COLO668 (cell line): ENCODE data around the gene DNAJC25.
A peak's percentile ranks its signal among the peaks of the same experiment; 100 is the strongest.
"Not testable (repeated sequence)": the region's sequence is repeated elsewhere in the genome, so short reads cannot be mapped to it uniquely, and the experiment has no call there.

Experiments used
- DNase-seq: peaks from one replicate; lab custom pipeline; 2025; ENCODE audit not compliant: unreplicated experiment; lab: John Stamatoyannopoulos, UW

DNAJC25 gene

GRCh38 chr9:111631214-111631971, at the start of gene DNAJC25:
Gene DNAJC25 (plus strand): TSS chr9:111631334. CDS start chr9:111631408, 74 bp downstream.
- peak; percentile 97 for DNase-seq

GRCh38 chr9:111582888-111583287, 48.2 kb upstream of the DNAJC25 start:
- no peak for DNase-seq

DNA sequence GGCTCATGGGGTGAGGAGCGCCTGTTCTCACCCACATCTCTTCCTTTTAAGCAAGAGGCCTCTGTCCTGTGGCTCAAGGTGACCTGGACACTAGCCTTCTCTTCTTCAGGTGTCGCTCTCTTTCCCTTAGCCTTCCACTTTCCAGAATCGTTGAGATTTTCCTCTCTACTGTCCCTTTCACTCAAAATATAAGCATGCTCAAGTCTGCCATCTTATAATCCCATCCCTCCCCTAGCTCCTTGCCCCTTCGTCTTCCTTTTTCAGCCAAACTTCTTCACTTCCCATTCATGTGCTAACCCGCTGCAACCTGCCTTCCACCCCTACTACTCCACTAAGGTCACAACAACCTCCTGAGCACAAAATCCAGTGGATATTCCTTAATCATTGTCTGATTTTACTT, 44.8 kb upstream of the DNAJC25 start:
- DNase-seq = no peak

DNA sequence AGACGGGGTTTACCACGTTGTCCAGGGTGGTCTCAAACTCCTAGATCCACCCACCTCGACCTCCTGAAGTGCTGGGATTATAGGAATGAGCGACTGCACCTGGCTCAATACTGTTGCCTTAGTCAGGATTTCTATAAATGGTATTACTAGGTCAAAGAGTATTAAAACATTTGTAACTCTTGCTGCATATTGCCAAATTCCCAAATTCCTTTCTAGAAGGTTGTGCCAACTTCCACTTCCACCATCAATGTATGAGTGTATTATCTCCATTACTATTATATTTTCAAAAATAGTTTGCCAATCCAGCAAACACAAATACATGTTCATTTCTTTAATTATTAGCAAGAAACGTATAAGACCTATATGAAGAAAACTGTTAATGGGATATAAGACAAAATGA, 42.3 kb upstream of the DNAJC25 start:
- no peak for DNase-seq

DNA sequence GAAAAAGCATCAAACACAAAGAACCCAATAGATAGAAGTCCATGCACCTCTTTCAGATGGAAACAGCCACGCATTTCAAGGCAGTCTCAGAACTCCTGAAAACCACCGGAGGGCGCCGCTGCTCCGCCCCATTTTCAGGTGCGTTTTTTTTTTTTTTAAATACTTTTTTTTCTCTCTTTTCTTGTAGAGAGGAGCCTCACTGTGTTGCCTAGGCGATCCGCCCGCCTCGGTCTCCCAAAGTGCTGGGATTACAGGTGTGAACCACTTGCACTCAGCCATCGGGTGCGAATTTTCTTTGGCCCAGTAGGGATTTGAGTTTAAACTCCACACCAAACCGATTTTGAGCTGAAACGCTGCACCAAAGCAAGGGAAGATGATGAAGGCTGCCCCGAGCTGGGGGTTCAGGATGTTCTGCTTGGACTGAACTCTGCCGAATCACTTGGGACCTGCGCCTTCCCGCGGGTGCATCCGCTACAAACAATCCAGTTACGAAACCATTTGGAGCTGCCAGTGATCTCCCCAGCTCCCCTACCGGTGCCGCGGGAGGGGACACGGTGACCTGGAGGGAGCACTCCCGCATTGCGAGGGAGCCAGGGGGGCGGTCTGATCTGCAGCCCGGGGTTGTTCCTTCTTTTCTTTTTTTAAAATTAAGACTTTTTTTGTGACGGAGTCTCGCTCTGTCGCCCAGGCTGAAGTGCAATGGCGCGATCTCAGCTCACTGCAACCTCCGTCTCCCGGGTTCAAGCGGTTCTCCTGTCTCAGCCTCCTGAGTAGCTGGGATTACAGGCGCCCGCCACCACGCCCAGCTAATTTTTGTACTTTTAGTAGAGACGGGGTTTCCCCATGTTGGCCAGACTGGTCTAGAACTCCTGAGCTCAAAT, 33.0 kb upstream of the DNAJC25 start:
- peak; percentile 41 for DNase-seq

DNA sequence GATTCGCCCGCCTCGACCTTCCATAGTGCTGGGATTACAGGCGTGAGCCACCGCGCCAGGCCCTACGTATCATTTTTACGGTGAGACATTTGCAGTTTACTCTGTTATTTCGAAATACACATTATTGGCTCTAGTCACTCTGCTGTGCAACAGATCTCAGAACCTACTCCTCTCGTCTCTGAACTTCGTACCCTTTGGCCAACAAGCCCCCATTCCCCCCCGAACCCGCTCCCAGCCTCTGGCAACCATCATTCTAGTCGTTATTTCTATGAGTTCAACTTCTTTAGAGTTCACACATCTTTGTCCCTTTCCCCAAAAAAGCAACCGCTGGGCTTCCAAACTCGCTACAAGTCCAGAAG, 32.4 kb upstream of the DNAJC25 start:
- peak; percentile 10 for DNase-seq

GRCh38 chr9:111599092-111599954, 31.8 kb upstream of the DNAJC25 start, which contains the start of gene PTGR1:
Gene PTGR1 (minus strand): TSS chr9:111599647. CDS start chr9:111597422, 2,225 bp downstream.
- peak; percentile 64 for DNase-seq

DNA sequence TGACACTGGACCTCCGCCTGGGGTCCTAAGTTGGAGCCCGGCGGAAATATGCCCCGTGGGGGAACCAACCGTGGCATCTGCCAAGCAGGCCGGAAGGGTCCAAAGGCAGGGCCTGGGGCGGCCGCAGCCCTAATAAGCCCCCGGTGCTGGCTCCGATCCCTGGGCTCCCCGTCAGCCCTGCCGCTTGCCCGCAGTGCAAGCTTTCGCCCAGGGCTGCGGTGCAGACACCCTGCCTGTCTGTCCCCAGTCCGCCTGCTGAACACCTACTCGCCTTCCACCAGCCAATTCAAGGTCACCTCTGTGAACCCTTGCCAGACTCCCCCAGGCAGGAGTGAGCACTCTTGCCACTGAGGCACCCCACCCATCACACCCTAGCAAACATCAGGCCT, 31.2 kb upstream of the DNAJC25 start:
- DNase-seq = no peak

GRCh38 chr9:111601237-111602018, 29.7 kb upstream of the DNAJC25 start:
- no peak for DNase-seq

DNA sequence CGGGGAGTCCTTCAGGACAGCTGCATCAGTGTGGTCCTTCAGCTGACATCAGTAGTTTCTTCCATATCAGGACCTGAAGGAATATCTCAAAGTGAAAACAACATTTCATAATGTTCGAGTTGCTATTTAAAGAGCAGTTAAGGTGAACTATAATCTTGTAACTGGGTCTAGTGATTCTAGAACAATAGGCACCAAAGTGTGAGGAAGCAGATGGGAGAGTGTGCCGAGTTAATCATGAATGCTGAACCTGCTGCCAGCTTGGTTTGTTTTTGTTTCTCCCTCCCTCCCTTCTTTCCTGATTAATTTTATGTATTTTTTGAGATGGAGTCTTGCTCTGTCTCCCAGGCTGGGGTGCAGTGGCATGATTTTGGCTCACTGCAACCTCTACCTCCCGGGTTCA, 28.1 kb upstream of the DNAJC25 start:
- DNase-seq = no peak

- DNase-seq = no peak
Measured at GRCh38 chr9:111604054-111604615, 27.0 kb upstream of the DNAJC25 start.

GRCh38 chr9:111605041-111605559, 26.0 kb upstream of the DNAJC25 start:
- DNase-seq = no peak

GRCh38 chr9:111610149-111610548, 21.0 kb upstream of the DNAJC25 start:
- no peak for DNase-seq

GRCh38 chr9:111610845-111611244, 20.3 kb upstream of the DNAJC25 start:
- DNase-seq = no peak

GRCh38 chr9:111613436-111614040, 17.6 kb upstream of the DNAJC25 start:
- DNase-seq = peak; percentile 9

- DNase-seq = no peak
Measured at GRCh38 chr9:111615928-111616327, 15.2 kb upstream of the DNAJC25 start.

- DNase-seq = not testable (repeated sequence)
Measured at GRCh38 chr9:111617349-111617748, 13.8 kb upstream of the DNAJC25 start.

DNA sequence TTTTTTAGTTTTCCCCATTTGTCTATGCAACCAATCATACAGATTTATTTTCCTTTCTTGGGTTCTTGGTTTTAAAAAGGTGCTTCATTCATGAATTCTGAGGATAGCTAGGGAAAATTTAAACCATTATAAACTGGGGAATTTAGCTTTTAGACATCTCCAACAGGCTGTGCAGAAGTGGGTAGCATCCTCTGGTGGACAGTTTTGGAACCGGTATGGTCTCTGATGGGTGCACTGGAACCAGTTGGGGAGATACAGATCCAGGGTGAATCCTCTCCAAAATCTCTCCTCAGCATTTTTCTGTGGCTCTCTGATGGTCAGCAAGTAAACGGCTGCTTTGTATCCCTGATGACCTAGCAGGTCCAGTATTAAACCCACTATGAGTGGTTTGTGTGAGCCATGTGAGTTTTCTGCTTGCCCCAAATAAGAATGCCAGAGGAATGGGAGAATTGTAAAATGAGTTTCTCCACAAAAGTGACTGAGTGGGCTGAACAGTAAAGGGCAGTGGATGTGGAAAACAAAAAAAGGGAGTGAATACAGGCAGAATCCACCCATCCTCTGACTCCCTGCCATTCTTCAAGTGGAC, 9.1 kb upstream of the DNAJC25 start:
- DNase-seq = peak; percentile 6

- no peak for DNase-seq
Measured at GRCh38 chr9:111622626-111623025, 8.5 kb upstream of the DNAJC25 start.
